Smooth muscle cell (in vitro differentiated cells): Measurements from ENCODE around the gene DDX56. TPM values are rescaled to one million over a fixed set of nuclear protein-coding genes. Genes with fewer than 3 reads are reported as not detected.

Experiments used
- DNase-seq: peaks from one replicate; lab custom pipeline; 2025; ENCODE audit not compliant: unreplicated experiment; lab: John Stamatoyannopoulos, UW
- H2AFZ ChIP-seq: fragments of 200-600 bp; sonication (generic); 2 replicates; pipeline ENCODE4 v1.6.0; 2016; ENCODE audit warnings: antibody characterized with exemption, low read depth, mild to moderate bottlenecking
- H3F3A ChIP-seq: fragments of 200-600 bp; sonication (generic); 2 replicates; pipeline ENCODE4 v1.6.0; 2017; ENCODE audit warnings: antibody characterized with exemption, low read depth
- H3K27ac ChIP-seq: fragments of 200-600 bp; sonication (generic); 2 replicates; pipeline ENCODE4 v1.5.1; 2016; ENCODE audit warnings: low read depth, mild to moderate bottlenecking
- H3K27me3 ChIP-seq: fragments of 200-600 bp; sonication (generic); 2 replicates; pipeline ENCODE4 v1.6.1; 2016; ENCODE audit warnings: low read depth, mild to moderate bottlenecking
- H3K36me3 ChIP-seq: fragments of 200-600 bp; sonication (generic); 2 replicates; pipeline ENCODE4 v1.5.1; 2016; ENCODE audit warnings: low read depth
- H3K4me1 ChIP-seq: fragments of 200-600 bp; sonication (generic); 2 replicates; pipeline ENCODE4 v1.5.1; 2016; ENCODE audit warnings: low read depth
- H3K4me2 ChIP-seq: fragments of 200-600 bp; sonication (generic); 2 replicates; pipeline ENCODE4 v1.6.0; 2016; ENCODE audit warnings: mild to moderate bottlenecking
- H3K4me3 ChIP-seq: fragments of 200-600 bp; sonication (generic); 2 replicates; pipeline ENCODE4 v1.5.1; 2016; ENCODE audit warnings: mild to moderate bottlenecking
- H3K79me2 ChIP-seq: fragments of 200-600 bp; sonication (generic); 2 replicates; pipeline ENCODE4 v1.6.0; 2016; ENCODE audit warnings: low read depth, mild to moderate bottlenecking
- H3K9ac ChIP-seq: fragments of 200-600 bp; sonication (generic); 2 replicates; pipeline ENCODE4 v1.6.0; 2016; ENCODE audit warnings: low read depth
- H3K9me3 ChIP-seq: fragments of 200-600 bp; sonication (generic); replicated peaks from 2 replicates; pipeline ENCODE4 v1.5.1; 2016; ENCODE audit warnings: low read depth
- H4K20me1 ChIP-seq: fragments of 200-600 bp; sonication (generic); 2 replicates; pipeline ENCODE4 v1.6.0; 2016; ENCODE audit warnings: low read depth
- WGBS: methylation state at CpG from one replicate; pipeline ENCODE4 v1.1.7; 2016; ENCODE audit warnings: low lambda C conversion rate; 5-methylcytosine and 5-hydroxymethylcytosine counted together
- polyA plus RNA-seq: library from polyadenylated mRNA; unstranded; fragments of >200 nt; fragmentation: Nextera tagmentation; extraction: Ambion mirVana; gene quantifications from 2 replicates; pipeline ENCODE4 v1.2.1, GENCODE V29; 2016
- total RNA-seq: library from RNA; depleted of rRNA; stranded (reverse); fragments of >200 nt; gene quantifications from 2 replicates; pipeline ENCODE4 v1.2.3, GENCODE V29; 2014
- TF ChIP-seq, protein P1 (sequence below): fragments of 200-600 bp; sonication (generic); IDR thresholded peaks from 2 replicates; pipeline ENCODE4 v1.5.1; 2017; ENCODE audit warnings: borderline replicate concordance, mild to moderate bottlenecking, antibody characterized with exemption; ENCODE audit not compliant: insufficient read depth, poor library complexity, severe bottlenecking

Gene DDX56
- total and polyA plus RNA-seq, 2 experiments from 2014 or later: 43.2 to 64.5 TPM

DNA sequence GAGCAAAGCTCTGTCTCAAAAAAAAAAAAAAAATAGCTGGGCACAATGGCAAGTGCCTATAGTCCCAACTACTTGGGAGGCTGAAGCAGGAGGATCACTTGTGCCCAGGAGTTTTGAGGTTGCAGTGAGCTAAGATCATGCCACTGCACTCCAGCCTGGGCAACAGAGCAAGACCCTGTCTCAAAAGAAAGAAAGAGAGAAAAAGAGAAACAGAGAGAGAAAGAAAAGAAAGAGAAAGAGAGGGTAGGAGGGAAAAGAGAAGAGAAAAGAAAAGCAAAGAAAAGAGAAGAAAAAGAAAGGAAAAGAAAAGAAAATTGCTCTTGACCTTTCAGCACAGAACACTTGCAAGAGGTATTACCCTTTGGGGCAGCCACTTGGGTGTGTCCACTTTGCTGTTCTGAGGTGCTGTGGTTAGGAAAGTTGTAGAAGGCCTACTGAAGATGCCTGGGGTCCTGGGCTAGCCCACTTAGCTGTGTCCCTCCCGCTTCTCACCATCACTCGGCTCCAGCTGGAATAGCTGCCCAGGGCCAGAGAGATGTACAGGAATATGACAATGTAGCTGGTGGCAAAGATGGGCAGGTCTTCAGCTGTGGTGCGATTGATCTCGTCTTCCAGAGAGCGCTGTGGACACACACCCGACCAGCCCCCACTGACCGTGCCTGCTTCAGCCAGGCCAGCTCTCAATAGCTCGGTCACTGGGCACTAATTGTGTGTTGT is 38.2 kb downstream of the DDX56 start:
- Histone ChIP-seq H3K4me3 (no peak overlapping the region), H3K27ac (no peak overlapping the region), H3K36me3 (no peaks in the 10 kb centered on the region), H3K4me2 (no peak overlapping the region), H3F3A (no peaks in the 10 kb centered on the region), H3K27me3 (no peaks in the 10 kb centered on the region), H3K4me1 (no peaks in the 10 kb centered on the region), H4K20me1 (no peaks in the 10 kb centered on the region), H3K9me3 (no peaks in the 10 kb centered on the region), H3K79me2 (no peaks in the 10 kb centered on the region), H2AFZ (no peak overlapping the region), H3K9ac (no peak overlapping the region)
- WGBS: 93% methylated on average over 8 of the region's 8 CpGs
- TF ChIP-seq, protein P1, sequence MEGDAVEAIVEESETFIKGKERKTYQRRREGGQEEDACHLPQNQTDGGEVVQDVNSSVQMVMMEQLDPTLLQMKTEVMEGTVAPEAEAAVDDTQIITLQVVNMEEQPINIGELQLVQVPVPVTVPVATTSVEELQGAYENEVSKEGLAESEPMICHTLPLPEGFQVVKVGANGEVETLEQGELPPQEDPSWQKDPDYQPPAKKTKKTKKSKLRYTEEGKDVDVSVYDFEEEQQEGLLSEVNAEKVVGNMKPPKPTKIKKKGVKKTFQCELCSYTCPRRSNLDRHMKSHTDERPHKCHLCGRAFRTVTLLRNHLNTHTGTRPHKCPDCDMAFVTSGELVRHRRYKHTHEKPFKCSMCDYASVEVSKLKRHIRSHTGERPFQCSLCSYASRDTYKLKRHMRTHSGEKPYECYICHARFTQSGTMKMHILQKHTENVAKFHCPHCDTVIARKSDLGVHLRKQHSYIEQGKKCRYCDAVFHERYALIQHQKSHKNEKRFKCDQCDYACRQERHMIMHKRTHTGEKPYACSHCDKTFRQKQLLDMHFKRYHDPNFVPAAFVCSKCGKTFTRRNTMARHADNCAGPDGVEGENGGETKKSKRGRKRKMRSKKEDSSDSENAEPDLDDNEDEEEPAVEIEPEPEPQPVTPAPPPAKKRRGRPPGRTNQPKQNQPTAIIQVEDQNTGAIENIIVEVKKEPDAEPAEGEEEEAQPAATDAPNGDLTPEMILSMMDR: no peak
- no peak for DNase-seq

DNA sequence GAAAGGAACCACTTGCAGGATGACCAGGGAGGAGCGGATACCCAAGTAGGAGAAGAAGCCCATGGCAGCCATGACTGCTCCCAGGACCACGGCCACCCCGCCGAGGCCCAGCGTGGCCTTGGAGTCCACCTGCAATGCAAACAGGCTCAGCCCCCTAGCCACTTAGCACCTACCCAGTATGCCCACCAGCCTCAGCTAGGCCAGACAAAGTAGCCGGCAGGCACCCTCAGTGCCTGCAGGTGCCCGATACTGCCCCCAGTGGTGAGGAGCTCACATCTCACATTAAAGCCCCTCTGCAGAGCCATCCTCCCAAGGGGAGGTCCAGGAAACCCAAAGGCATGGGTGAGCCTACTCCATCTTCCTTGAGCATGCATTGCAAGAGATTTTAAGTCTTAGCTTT is 39.2 kb downstream of the DDX56 start:
- no peaks in the 10 kb centered on the region for H3K27me3 ChIP-seq
- H4K20me1 ChIP-seq: no peaks in the 10 kb centered on the region
- H3K9ac ChIP-seq: no peak overlapping the region
- H3F3A ChIP-seq: no peaks in the 10 kb centered on the region
- H3K9me3 ChIP-seq: no peaks in the 10 kb centered on the region
- H3K27ac ChIP-seq: no peak overlapping the region
- DNase-seq: no peak
- H3K36me3 ChIP-seq: no peaks in the 10 kb centered on the region
- no peak overlapping the region for H3K4me2 ChIP-seq
- no peak overlapping the region for H2AFZ ChIP-seq
- no peaks in the 10 kb centered on the region for H3K4me1 ChIP-seq
- no peaks in the 10 kb centered on the region for H3K79me2 ChIP-seq
- TF ChIP-seq, protein P1: peak; percentile 46
- 50% methylated on average over 7 of the region's 7 CpGs for WGBS
- H3K4me3 ChIP-seq: no peak overlapping the region

DNA sequence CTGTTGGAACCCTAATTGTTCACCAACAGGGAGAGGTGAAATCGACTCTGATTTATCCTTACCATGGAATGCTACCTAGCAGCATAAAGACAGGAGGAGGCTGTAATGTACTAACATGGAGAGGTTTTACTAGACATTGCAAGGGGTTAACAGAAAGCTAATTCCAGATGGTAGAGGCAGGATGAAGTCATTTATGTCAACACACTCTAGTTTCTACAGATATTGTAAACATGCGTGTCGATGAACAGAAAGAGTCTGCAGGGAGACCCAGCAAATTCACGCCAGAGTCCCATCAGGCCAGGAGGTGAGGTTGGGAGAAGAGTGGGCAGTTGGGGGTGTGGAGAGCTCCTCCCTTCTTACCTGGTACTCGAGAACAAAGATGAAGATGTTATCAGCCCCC is 39.6 kb downstream of the DDX56 start:
- no peaks in the 10 kb centered on the region for H3K27me3 ChIP-seq
- no peaks in the 10 kb centered on the region for H3K9me3 ChIP-seq
- H3K79me2 ChIP-seq: no peaks in the 10 kb centered on the region
- H4K20me1 ChIP-seq: no peaks in the 10 kb centered on the region
- H2AFZ ChIP-seq: no peak overlapping the region
- no peak overlapping the region for H3K27ac ChIP-seq
- WGBS: 69% methylated on average over 5 of the region's 5 CpGs
- no peak overlapping the region for H3K4me3 ChIP-seq
- H3K4me2 ChIP-seq: no peak overlapping the region
- no peaks in the 10 kb centered on the region for H3K4me1 ChIP-seq
- H3K36me3 ChIP-seq: no peaks in the 10 kb centered on the region
- no peak overlapping the region for H3K9ac ChIP-seq
- TF ChIP-seq, protein P1: no peak
- no peaks in the 10 kb centered on the region for H3F3A ChIP-seq
- DNase-seq: no peak
